PC-3 (cell line): Measurements from ENCODE around the gene PSMG3.

ENCODE experiments used
- CTCF ChIP-seq: fragments of 300-600 bp; sonication (generic); conservative IDR thresholded peaks from 2 replicates; pipeline ENCODE4 v1.5.1; 2017; ENCODE audit warnings: antibody characterized with exemption, low read depth, mild to moderate bottlenecking, low read length
- EZH2 ChIP-seq: fragments of 300-600 bp; sonication (generic); IDR thresholded peaks from one replicate; pipeline ENCODE4 v1.6.1; 2017; ENCODE audit warnings: antibody characterized with exemption, mild to moderate bottlenecking, low read length; ENCODE audit not compliant: unreplicated experiment
- EZH2phosphoT487 ChIP-seq: fragments of 300-600 bp; sonication (generic); IDR thresholded peaks from 2 replicates; pipeline ENCODE4 v1.6.1; 2018; ENCODE audit warnings: mild to moderate bottlenecking, antibody characterized with exemption, low read length, borderline replicate concordance

- TF ChIP-seq CTCF (no peak), EZH2 (no peak), EZH2phosphoT487 (no peak)
Observed at GRCh38 chr7:1526271-1526754, 43.5 kb downstream of the PSMG3 start.
